AG10803 (cell line): ENCODE data around the gene MTRF1L.
A peak's percentile ranks its signal among the peaks of the same experiment; 100 is the strongest.

Experiments
- DNase-seq: peaks from one replicate; pipeline ENCODE4 v3.0.0; 2010; ENCODE audit warnings: low read depth
- H3K4me3 ChIP-seq: 2 replicates; pipeline ENCODE4 v1.5.1; 2011; ENCODE audit warnings: mild to moderate bottlenecking, low read length, control low read depth
- CTCF ChIP-seq: conservative IDR thresholded peaks from 2 replicates; pipeline ENCODE4 v1.5.1; 2011; ENCODE audit warnings: mild to moderate bottlenecking, low read length, control low read depth, inconsistent platforms

Gene MTRF1L

GRCh38 chr6:152984513-152984872 lies 18.0 kb downstream of the MTRF1L start:
- DNase-seq: no peak
- no peak for TF ChIP-seq CTCF
- peak overlapping the region; percentile 91 for H3K4me3 ChIP-seq

GRCh38 chr6:152983637-152984512 lies 18.6 kb downstream of the MTRF1L start:
- DNase-seq: peak; percentile 76
- peak overlapping the region; percentile 91 for H3K4me3 ChIP-seq
- no peak for TF ChIP-seq CTCF

- TF ChIP-seq CTCF: no peak
- H3K4me3 ChIP-seq: peak within 1 kb of the TSS; percentile 91
- peak; percentile 98 for DNase-seq
Measured at GRCh38 chr6:152982904-152983636, 19.4 kb downstream of the MTRF1L start, which contains the start of gene FBXO5. Gene FBXO5 (minus strand): TSS chr6:152983041. CDS start chr6:152982959, 82 bp downstream.

DNA sequence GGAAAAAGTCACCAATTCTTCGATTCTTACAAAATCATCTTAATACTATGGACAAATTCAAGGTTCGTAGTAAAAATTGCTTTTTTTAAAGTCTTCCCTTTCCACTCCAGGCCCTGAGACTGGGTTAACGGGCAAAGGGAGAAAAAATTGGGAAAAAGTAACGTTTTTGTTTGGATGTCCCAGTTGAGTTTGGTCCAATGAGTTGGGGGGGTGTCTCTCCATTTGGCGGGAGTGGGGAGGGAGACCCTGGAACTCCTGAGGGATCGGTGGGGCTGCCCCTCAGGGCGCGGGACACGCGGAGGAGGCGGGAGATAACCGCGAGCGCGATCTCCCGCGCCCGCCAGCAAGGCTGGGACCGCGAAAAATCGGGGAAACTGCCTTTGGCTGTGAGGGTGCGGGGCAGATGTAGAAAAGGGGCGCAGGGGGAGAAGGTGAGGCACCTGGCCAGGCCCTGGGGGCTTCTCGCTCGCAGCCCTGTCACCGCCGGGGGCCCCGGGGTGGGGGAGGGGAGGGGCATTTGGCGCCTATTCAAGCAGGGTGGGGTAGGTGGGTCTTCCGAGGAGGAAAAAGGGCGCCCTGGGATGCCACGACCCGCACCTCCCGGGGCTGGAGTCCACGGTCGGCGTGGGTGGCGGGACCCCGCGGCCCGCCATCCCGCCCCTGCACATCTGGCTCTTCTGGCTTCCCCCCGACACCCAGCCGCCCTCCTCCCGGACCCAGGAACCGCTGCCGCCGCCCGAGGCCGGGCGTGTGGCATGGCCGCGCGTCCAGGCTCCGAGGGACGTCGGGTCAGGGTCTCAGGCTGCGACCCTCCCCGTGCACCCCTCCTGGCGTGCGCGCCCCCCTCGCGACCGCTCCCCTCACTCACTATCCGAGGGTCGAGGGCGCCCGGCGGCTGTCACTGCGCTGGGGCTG lies 20.3 kb downstream of the MTRF1L start:
- H3K4me3 ChIP-seq: peak overlapping the region; percentile 74
- DNase-seq: no peak
- no peak for TF ChIP-seq CTCF

- peak overlapping the region; percentile 0 for H3K4me3 ChIP-seq
- no peak for DNase-seq
- no peak for TF ChIP-seq CTCF
Measured at GRCh38 chr6:152981219-152981618, 21.3 kb downstream of the MTRF1L start.

GRCh38 chr6:152980656-152981055 lies 21.9 kb downstream of the MTRF1L start:
- DNase-seq: no peak
- H3K4me3 ChIP-seq: peak overlapping the region; percentile 7; the same call in 1 of the 2 replicates
- no peak for TF ChIP-seq CTCF
